Gastrocnemius medialis (tissue), 4 donors: ENCODE measurements around the gene COLEC11. TPM values are rescaled to one million over a fixed set of nuclear protein-coding genes. Genes with fewer than 3 reads are reported as not detected.
"Not testable (repeated sequence)": the region's sequence is repeated elsewhere in the genome, so short reads cannot be mapped to it uniquely, and the experiment has no call there.

Experiments
- ATAC-seq, 2 donors: fragments of 150-250 bp; one replicate each; pipeline ENCODE4 v1.9.1; 2016
- DNase-seq, 2 donors: peaks; one replicate each; pipeline ENCODE4 v3.0.0-alpha.2; 2019
- H3K27ac ChIP-seq, 4 donors: fragments of 200-600 bp; sonication (generic); 1 replicate in 1 of 4; 2 replicates in 3 of 4; pipeline ENCODE4 v1.5.1; 2016 to 2018; ENCODE audit warnings: mild to moderate bottlenecking in 2 of 4, moderate library complexity in 1 of 4
- H3K27me3 ChIP-seq, 3 donors: fragments of 200-600 bp; sonication (generic) in 2 of 3; 1 replicate in 1 of 3; 2 replicates in 2 of 3; pipeline versions ENCODE4 v1.5.1 to v1.6.0; 2016 to 2019; ENCODE audit warnings: mild to moderate bottlenecking in 1 of 3, moderate library complexity in 1 of 3
- H3K36me3 ChIP-seq, 2 donors: fragments of 200-600 bp; sonication (generic) in 1 of 2; one replicate each; pipeline ENCODE4 v1.5.1; 2017 to 2018
- H3K4me1 ChIP-seq, 2 donors: fragments of 200-600 bp; sonication (generic) in 1 of 2; one replicate each; pipeline ENCODE4 v1.5.1; 2016 to 2017; ENCODE audit warnings: mild to moderate bottlenecking in 2 of 2
- H3K4me3 ChIP-seq, 4 donors: fragments of 200-600 bp; sonication (generic) in 3 of 4; 1 replicate in 1 of 4; 2 replicates in 3 of 4; pipeline ENCODE4 v1.5.1; 2016 to 2019; ENCODE audit warnings: mild to moderate bottlenecking in 2 of 4
- H3K9me3 ChIP-seq, 3 donors: fragments of 200-600 bp; sonication (generic) in 2 of 3; 1 replicate in 1 of 3; 2 replicates in 2 of 3; pipeline ENCODE4 v1.5.1; 2016 to 2019
- POLR2A ChIP-seq, 2 donors: fragments of 450-650 bp; IDR thresholded peaks; one replicate each; pipeline ENCODE4 v1.6.1; 2017; ENCODE audit warnings: antibody characterized with exemption in 2 of 2, mild to moderate bottlenecking in 2 of 2, moderate library complexity in 2 of 2
- in situ Hi-C, 4 donors: fragments of 200-750 bp; cut with MboI; loops; one replicate each; pipeline versions ENCODE4 v1.15.0 to v1.8.0; 2017; ENCODE audit warnings: low sequenced_read_pairs in 4 of 4
- intact Hi-C: fragments of 100-400 bp; cut with DNase I; formaldehyde crosslinking; loops from one replicate; pipeline ENCODE4 v1.15.1; 2023; ENCODE audit warnings: low total_unique reads
- total RNA-seq, 4 donors: library from RNA; depleted of rRNA; stranded (reverse); fragments of >200 nt; gene quantifications; one replicate each; pipeline versions ENCODE4 v1.1.0 to v1.2.3, GENCODE V29; 2016
- TF ChIP-seq, protein P1 (sequence below), 5 experiments: fragments of 450-650 bp in 3 of 5; fragments of 200-600 bp in 2 of 5; sonication (generic) in 2 of 5; IDR thresholded peaks in 4 of 5; conservative IDR thresholded peaks in 1 of 5; 1 replicate in 4 of 5; 2 replicates in 1 of 5; pipeline ENCODE4 v1.5.1; 2016 to 2019; ENCODE audit warnings: antibody characterized with exemption in 5 of 5, mild to moderate bottlenecking in 3 of 5, moderate library complexity in 3 of 5

Gene COLEC11
- total RNA-seq, 4 donors from 2014 or later = 0.29 to 0.36 TPM; not detected in 2

GRCh38 chr2:3617198-3617890, 22.4 kb downstream of the COLEC11 start:
- Histone ChIP-seq H3K27me3 (no peaks in the 10 kb centered on the region), H3K27ac (no peak overlapping the region), H3K9me3 (no peaks in the 10 kb centered on the region), H3K4me1 (no peaks in the 10 kb centered on the region), H3K36me3 (no peaks in the 10 kb centered on the region), H3K4me3 (no peak overlapping the region)
- intact Hi-C loops = no loop called here
- TF ChIP-seq POLR2A (IDR thresholded peaks at IDR 0.05) = no peak
- TF ChIP-seq, protein P1, sequence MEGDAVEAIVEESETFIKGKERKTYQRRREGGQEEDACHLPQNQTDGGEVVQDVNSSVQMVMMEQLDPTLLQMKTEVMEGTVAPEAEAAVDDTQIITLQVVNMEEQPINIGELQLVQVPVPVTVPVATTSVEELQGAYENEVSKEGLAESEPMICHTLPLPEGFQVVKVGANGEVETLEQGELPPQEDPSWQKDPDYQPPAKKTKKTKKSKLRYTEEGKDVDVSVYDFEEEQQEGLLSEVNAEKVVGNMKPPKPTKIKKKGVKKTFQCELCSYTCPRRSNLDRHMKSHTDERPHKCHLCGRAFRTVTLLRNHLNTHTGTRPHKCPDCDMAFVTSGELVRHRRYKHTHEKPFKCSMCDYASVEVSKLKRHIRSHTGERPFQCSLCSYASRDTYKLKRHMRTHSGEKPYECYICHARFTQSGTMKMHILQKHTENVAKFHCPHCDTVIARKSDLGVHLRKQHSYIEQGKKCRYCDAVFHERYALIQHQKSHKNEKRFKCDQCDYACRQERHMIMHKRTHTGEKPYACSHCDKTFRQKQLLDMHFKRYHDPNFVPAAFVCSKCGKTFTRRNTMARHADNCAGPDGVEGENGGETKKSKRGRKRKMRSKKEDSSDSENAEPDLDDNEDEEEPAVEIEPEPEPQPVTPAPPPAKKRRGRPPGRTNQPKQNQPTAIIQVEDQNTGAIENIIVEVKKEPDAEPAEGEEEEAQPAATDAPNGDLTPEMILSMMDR (IDR thresholded peaks at IDR 0.05 in 4 of 5, conservative IDR thresholded peaks at IDR 0.05 in 1 of 5) = no peak
- ATAC-seq = no peak
- DNase-seq = no peak
- in situ Hi-C loops = no loop called here

GRCh38 chr2:3618367-3618766, 23.5 kb downstream of the COLEC11 start:
- TF ChIP-seq POLR2A (IDR thresholded peaks at IDR 0.05) = no peak
- TF ChIP-seq, protein P1 (IDR thresholded peaks at IDR 0.05 in 4 of 5, conservative IDR thresholded peaks at IDR 0.05 in 1 of 5) = no peak
- no peak for DNase-seq
- H3K9me3 ChIP-seq = no peaks in the 10 kb centered on the region

DNA sequence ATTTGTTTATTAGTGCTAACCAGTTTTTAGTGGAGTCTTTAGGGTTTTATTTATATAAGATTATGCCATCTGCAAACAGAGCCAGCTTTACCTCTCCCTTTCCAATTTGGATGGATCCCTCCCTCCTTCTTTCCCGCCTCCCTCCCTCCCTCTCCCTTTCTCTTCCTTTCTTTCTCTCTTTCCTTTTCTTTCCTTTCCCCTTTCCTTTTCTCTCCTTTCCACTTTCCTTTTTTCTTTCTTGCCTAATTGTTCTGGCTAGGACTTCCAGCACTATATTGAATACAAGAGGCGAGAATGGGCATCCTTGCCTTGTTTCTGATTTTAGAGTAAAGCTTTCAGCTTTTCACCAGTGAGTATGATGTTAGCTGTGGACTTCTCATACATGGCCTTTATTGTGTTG, 24.1 kb downstream of the COLEC11 start:
- no peak for ATAC-seq
- no peak overlapping the region for H3K4me3 ChIP-seq
- H3K27ac ChIP-seq = no peak overlapping the region
- no peaks in the 10 kb centered on the region for H3K4me1 ChIP-seq
- no peaks in the 10 kb centered on the region for H3K9me3 ChIP-seq
- intact Hi-C loops = no loop called here
- TF ChIP-seq, protein P1 (IDR thresholded peaks at IDR 0.05 in 4 of 5, conservative IDR thresholded peaks at IDR 0.05 in 1 of 5) = no peak
- TF ChIP-seq POLR2A (IDR thresholded peaks at IDR 0.05) = no peak
- no peaks in the 10 kb centered on the region for H3K36me3 ChIP-seq
- in situ Hi-C loops = no loop called here
- no peaks in the 10 kb centered on the region for H3K27me3 ChIP-seq
- DNase-seq = no peak

More at GRCh38 chr2:3618367-3618766, 23.5 kb downstream of the COLEC11 start:
- ATAC-seq = no peak
- Histone ChIP-seq H3K4me3 (no peak overlapping the region), H3K27ac (no peak overlapping the region), H3K36me3 (no peaks in the 10 kb centered on the region), H3K27me3 (no peaks in the 10 kb centered on the region), H3K4me1 (no peaks in the 10 kb centered on the region)
- intact Hi-C loops = no loop called here
- in situ Hi-C loops = no loop called here

GRCh38 chr2:3619661-3620060, 24.7 kb downstream of the COLEC11 start:
- in situ Hi-C loops, DNase-seq: not testable (repeated sequence)

GRCh38 chr2:3620834-3621233, 25.9 kb downstream of the COLEC11 start:
- H3K4me1 ChIP-seq = no peaks in the 10 kb centered on the region
- no peaks in the 10 kb centered on the region for H3K36me3 ChIP-seq
- no peak for ATAC-seq
- in situ Hi-C loops = no loop called here
- no peak overlapping the region for H3K4me3 ChIP-seq
- no peak for DNase-seq
- intact Hi-C loops = no loop called here
- TF ChIP-seq POLR2A (IDR thresholded peaks at IDR 0.05) = no peak
- TF ChIP-seq, protein P1 (IDR thresholded peaks at IDR 0.05 in 4 of 5, conservative IDR thresholded peaks at IDR 0.05 in 1 of 5) = no peak
- no peaks in the 10 kb centered on the region for H3K27me3 ChIP-seq
- no peaks in the 10 kb centered on the region for H3K9me3 ChIP-seq
- H3K27ac ChIP-seq = no peak overlapping the region

More at GRCh38 chr2:3619661-3620060, 24.7 kb downstream of the COLEC11 start:
- H3K36me3 ChIP-seq, H3K4me1 ChIP-seq, H3K27ac ChIP-seq, H3K27me3 ChIP-seq, ATAC-seq, H3K9me3 ChIP-seq, intact Hi-C loops, H3K4me3 ChIP-seq: not testable (repeated sequence)
